GM12891 (cell line): ENCODE results near the gene HPCAL4.

Experiments
- POLR2A ChIP-seq: IDR thresholded peaks from 2 replicates; pipeline ENCODE4 v1.6.1; 2011; ENCODE audit warnings: low read depth, low read length, control low read depth
- POLR2AphosphoS5 ChIP-seq: IDR thresholded peaks from 2 replicates; pipeline ENCODE4 v1.6.1; 2011; ENCODE audit warnings: low read depth, low read length, control low read depth
- POU2F2 ChIP-seq: IDR thresholded peaks from 2 replicates; pipeline ENCODE4 v1.6.1; 2011; ENCODE audit warnings: low read depth, mild to moderate bottlenecking, control low read depth, low read length, moderate library complexity
- SPI1 ChIP-seq: IDR thresholded peaks from 2 replicates; pipeline ENCODE4 v1.6.1; 2011; ENCODE audit warnings: low read depth, low read length, control low read depth
- TAF1 ChIP-seq: IDR thresholded peaks from 2 replicates; pipeline ENCODE4 v1.6.1; 2011; ENCODE audit warnings: low read depth, low read length, control low read depth

DNA sequence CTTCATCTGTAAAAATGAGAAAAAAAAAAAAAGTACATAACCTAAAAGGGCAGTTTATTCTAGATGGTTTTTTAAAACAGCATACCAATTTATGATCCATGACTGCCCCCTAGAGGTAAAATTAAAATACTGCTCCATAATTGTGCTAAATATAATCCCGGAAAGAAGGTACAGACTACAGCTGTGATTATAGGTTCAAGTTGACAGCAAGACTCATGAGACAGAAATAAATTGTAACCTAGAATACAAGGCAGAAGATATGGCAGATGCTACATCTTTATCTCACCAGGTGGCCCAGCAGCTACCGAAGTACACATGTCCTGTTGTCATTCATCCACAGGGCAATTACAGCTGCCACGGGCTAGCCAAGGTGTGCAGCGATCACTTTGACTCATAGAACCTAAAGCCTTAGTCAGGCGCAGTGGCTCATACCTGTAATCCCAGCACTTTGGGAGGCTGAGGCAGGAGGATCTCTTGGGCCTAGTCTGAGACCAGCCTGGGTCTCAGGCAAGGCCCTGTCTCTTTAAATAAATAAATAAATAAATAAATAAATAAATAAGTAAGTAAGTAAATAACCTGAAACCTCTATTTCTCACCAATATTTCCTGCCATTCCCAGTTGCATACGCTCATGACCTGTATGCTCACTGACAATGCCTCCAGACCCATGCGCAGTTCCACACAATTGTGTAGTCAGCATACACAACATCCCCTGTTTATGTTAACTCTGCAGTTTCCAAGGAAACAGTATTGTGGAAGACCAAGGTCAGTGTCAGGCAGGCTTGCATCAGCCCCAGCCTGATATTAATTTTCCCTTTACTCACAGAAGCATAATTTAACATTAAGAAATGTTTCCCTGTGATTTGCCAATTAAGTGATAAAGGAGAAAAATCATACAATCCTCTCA lies 29.1 kb upstream of the HPCAL4 start:
- no peak for TF ChIP-seq POLR2A
- no peak for TF ChIP-seq POLR2AphosphoS5
- no peak for TF ChIP-seq TAF1
- TF ChIP-seq POU2F2: no peak
- TF ChIP-seq SPI1: no peak
